Activated CD4-positive, alpha-beta T cell treated with anti-CD3 and anti-CD28 coated beads, Interleukin-2, Interleukin-4, amounts not matched to agents 100 ng/mL and 50 ng/mL, durations not matched to agents 16 hours and 8 hours (primary cell): ENCODE results near the gene DRICH1.
A peak's percentile ranks its signal among the peaks of the same experiment; 100 is the strongest.
"Not testable (repeated sequence)": the region's sequence is repeated elsewhere in the genome, so short reads cannot be mapped to it uniquely, and the experiment has no call there.

Experiments used
- DNase-seq: peaks from one replicate; pipeline ENCODE4 v3.0.0-alpha.2; 2020; ENCODE audit warnings: low spot score

The DRICH1 gene

DNA sequence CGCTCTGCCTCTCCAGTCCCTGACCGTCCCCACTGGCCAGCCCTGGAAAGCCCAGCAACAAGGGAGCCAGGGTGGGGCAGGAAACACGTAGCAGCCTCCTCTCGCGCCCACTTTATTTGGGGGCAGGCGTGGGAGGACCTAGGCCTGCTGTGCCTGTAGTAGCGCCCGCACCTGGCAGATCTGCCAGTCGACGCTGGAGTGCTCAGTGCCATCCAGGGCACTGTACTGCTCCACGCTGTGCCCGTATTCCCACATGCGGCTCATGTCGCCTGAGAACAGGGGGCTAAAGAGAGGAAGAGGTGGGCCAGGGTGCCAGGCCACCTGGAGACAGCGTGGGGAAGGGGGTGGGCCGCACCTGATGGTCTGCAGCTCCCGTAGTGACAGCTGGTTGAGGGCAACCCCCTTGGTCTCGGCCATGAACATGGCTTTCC lies 17.0 kb upstream of the DRICH1 start:
- no peak for DNase-seq

DNA sequence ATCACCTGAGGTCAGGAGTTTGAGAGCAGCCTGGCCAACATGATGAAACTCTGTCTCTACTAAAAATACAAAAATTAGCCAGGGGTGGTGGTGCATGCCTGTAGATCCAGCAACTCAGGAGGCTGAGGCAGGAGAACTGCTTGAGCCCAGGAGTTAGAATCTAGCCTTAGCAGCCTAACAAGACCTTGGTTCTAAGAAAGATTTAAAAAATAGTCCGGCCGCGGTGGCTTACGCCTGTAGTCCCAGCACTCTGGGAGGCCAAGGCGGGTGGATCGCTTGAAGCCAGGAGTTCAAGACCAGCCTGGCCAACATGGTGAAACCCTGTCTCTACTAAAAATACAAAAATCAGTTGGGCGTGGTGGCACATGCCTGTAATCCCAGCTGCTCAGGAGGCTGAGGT lies 14.4 kb upstream of the DRICH1 start:
- not testable (repeated sequence) for DNase-seq

DNA sequence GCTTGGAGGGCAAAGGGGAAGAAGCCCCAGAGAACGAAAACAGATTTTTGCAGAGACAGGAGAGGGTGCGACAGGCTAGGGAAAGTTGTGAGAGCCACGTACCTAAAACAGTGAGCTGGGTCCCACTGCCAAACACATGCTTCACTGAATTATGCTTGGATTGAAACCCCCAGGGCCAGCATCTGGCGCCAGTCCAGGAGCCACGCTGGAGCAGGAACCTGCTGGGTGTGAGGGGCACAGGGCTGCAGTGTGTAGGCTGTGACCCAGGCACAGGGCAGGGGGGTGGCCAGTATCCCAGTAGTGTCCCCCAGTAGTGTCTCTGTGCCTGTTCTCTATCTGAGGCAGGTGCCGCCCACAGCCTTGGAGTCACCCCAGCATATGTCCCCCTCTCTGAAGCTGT lies 8.1 kb upstream of the DRICH1 start:
- not testable (repeated sequence) for DNase-seq

- no peak for DNase-seq
Observed at GRCh38 chr22:23639661-23640060, 7.5 kb upstream of the DRICH1 start.

- DNase-seq = no peak
Observed at GRCh38 chr22:23638611-23639010, 6.5 kb upstream of the DRICH1 start.

DNA sequence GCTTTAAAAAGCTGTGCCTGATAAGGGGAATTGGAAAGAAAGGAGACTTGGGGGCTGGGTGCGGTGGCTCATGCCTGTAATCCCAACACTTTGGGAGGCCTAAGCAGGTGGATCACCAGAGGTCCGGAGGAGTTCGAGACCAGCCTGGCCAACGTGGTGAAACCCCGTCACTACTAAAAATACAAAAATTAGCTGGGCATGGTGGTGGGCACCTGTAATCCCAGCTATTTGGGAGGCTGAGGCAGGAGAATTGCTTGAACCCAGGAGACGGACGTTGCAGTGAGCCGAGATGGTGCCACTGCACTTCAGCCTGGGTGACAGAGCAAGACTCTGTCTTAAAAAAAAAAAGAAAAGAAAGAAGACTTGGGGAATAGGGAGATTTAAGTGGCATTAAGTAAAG lies 3.2 kb upstream of the DRICH1 start:
- DNase-seq = not testable (repeated sequence)

GRCh38 chr22:23628056-23628743 lies 3.9 kb downstream of the DRICH1 start:
- not testable (repeated sequence) for DNase-seq

- peak; percentile 55 for DNase-seq
Observed at GRCh38 chr22:23627401-23628055, 4.6 kb downstream of the DRICH1 start.

- no peak for DNase-seq
Observed at GRCh38 chr22:23626286-23626975, 5.7 kb downstream of the DRICH1 start.

GRCh38 chr22:23622634-23623033 lies 9.5 kb downstream of the DRICH1 start:
- DNase-seq = no peak

DNA sequence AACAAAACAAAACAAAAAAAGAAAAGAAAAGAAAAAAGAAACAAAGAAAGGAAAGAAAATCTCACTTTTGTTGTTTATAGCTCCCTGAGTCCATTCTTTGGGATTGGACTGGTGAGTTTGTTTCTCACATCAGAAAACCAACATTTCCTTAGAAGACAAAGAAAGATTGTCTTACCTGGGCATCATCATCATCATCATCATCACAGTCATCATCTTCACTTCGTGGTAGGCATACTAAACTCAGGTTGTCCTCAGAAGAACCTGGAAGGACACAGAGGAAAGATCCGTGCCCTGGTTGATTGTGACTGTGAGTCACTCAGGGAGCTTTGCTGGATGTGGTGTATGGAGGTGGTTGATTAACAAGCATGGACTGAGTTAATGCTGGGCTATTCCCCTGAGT lies 10.2 kb downstream of the DRICH1 start:
- DNase-seq = not testable (repeated sequence)

DNA sequence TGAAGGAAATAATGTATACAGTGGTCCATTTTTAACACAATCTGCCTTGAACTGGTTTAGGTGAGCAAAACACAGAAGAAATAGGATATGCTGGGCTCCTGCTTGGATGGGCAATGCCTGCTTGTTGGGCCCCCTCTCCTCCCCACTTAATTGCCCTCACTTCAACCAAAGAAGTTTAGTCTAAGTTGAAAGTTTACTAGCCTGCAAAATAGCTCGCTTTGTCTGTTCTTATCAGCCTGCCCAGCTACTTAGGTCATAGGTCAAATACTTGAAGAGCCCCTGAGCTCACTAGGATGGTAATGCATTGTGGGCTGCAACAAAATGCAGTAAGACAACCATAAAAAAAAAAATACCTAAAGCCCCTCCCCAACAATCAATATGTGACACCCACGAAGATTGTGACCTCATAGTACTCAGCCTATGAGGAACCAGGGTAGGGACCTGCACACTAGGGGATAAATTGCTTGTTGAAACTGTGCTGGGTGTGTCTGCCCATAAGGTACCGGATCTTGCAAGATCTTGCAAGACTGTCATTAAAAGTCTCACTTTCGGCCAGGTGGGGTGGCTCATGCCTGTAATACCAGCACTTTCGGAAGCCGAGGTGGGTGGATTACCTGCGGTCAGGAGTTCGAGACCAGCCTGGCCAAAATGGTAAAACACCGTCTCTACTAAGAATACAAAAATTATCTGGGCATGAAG lies 10.9 kb downstream of the DRICH1 start:
- no peak for DNase-seq

GRCh38 chr22:23613193-23613972 lies 18.7 kb downstream of the DRICH1 start:
- DNase-seq = no peak

- peak; percentile 17 for DNase-seq
Observed at GRCh38 chr22:23609983-23610781, 21.9 kb downstream of the DRICH1 start.

DNA sequence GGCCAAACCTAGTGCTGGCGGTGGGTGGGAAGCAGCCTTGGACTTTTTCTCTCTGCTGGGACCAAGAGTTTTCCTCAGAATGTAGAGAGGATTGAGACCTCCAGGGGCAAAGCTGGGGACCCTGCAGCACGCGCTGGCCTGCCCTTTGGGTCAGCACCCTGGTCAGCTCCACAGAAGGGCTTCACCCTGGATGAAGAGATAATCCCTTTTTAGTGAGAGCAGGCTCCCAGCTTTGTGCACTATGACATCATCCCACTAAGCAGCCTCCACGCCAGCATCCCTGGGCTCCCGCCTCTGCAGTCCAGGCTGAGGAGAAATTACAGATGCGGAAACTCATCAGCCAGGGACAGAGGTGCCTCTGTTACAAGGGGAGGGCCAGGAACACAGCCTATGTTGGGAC lies 23.5 kb downstream of the DRICH1 start:
- no peak for DNase-seq

DNA sequence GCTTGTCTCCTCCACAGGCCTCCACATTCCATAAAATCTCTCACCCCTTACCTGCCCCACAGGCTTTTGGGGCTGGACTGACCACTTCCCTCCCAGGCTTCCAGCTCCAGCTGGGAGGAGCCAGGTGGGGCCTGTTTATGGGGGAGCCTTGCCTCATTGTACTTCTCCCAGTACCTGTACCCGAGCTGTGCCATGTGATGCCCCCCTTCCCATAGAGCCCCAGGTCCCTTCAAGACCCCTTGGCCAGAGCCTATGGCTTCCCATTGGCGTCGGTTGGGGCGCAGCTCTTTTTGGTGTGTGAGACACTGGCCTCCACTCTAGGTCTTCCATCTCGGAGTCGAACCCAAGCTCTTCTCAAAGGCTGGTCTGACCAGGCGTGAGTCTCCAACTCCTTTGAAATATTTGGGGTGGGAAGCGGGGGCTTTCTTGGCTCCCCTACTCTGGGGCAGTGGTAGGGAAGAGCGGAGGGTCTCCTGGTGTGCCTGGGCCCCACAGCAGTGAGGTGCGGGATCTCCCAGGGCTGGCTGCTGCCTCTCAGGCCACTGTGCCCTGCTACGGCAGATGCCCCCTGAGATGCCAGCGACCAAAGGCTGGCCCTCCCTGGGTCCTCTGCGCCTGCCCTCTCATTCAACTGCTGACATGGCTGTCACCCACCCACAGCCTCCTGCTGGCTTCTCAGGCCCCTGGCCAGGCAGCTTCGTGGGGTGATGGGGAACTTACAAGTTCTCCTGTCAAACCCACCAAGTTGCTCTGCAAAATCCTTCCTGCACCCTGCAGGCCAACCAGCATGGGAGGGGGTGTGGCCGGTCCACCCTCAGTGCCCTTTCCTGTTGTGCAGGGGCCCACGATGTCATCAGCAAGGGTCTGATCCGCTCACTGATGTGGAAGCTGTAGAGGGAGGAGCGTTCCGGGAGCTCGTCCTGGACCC lies 25.7 kb downstream of the DRICH1 start:
- DNase-seq = no peak

- DNase-seq = no peak
Observed at GRCh38 chr22:23604939-23605712, 27.0 kb downstream of the DRICH1 start.

GRCh38 chr22:23603266-23603665 lies 28.9 kb downstream of the DRICH1 start:
- DNase-seq = no peak
